PC-3 (cell line): ENCODE results near the gene PPTC7. TPM values are rescaled to one million over a fixed set of nuclear protein-coding genes. Genes with fewer than 3 reads are reported as not detected.

Experiments used
- ATAC-seq: fragments of 200-7000 bp; cut with Tn5 transposase; 2 replicates; pipeline ENCODE4 v1.9.1; 2020; ENCODE audit warnings: mild to moderate bottlenecking, moderate library complexity
- BruUV-seq: library from RNA; stranded (reverse); fragments of 400-500 nt; replicated peaks from 2 replicates; lab custom pipeline; 2021; lab: Mats Ljungman, UMichigan
- CTCF ChIA-PET: fragments of 300-600 bp; sonication (Branson Sonifier 250); formaldehyde crosslinking; loops from one replicate; lab custom pipeline; 2022; ENCODE audit warnings: antibody characterized with exemption; lab: Charles Lee
- POLR2A ChIA-PET: fragments of 300-600 bp; sonication (Branson Sonifier 250); formaldehyde crosslinking; loops from one replicate; lab custom pipeline; 2022; ENCODE audit warnings: antibody characterized with exemption; ENCODE audit not compliant: unreplicated experiment; lab: Charles Lee
- DNase-seq: peaks from one replicate; pipeline ENCODE4 v3.0.0-alpha.2; 2015
- H2AFZ ChIP-seq: fragments of 300-600 bp; sonication (generic); 2 replicates; pipeline ENCODE4 v1.6.0; 2016; ENCODE audit warnings: antibody characterized with exemption, low read length
- H3F3A ChIP-seq: fragments of 300-600 bp; sonication (generic); one replicate; pipeline ENCODE4 v1.6.0; 2017; ENCODE audit warnings: antibody characterized with exemption, low read length, control low read depth, mild to moderate bottlenecking; ENCODE audit not compliant: unreplicated experiment
- H3K27ac ChIP-seq: fragments of 300-600 bp; sonication (generic); 2 replicates; pipeline ENCODE4 v1.5.1; 2016; ENCODE audit warnings: mild to moderate bottlenecking, low read length
- H3K27me3 ChIP-seq: fragments of 300-600 bp; sonication (generic); 2 replicates; pipeline ENCODE4 v1.6.1; 2016; ENCODE audit warnings: low read length, mixed read lengths
- H3K36me3 ChIP-seq: fragments of 300-600 bp; sonication (generic); 2 replicates; pipeline ENCODE4 v1.6.1; 2016; ENCODE audit warnings: low read depth, mixed run types, low read length, mixed read lengths
- H3K4me1 ChIP-seq: fragments of 300-600 bp; sonication (generic); 2 replicates; pipeline ENCODE4 v1.5.1; 2016; ENCODE audit warnings: low read length; ENCODE audit not compliant: insufficient read depth
- H3K4me2 ChIP-seq: fragments of 300-600 bp; sonication (generic); 2 replicates; pipeline ENCODE4 v1.6.0; 2016; ENCODE audit warnings: low read length
- H3K4me3 ChIP-seq: fragments of 300-600 bp; sonication (generic); 2 replicates; pipeline ENCODE4 v1.5.1; 2016; ENCODE audit warnings: mild to moderate bottlenecking, low read length, mixed read lengths
- H3K79me2 ChIP-seq: fragments of 300-600 bp; sonication (generic); 2 replicates; pipeline ENCODE4 v1.6.1; 2017; ENCODE audit warnings: low read length, mixed read lengths
- H3K9ac ChIP-seq: fragments of 300-600 bp; sonication (generic); 2 replicates; pipeline ENCODE4 v1.6.0; 2016; ENCODE audit warnings: mild to moderate bottlenecking, low read length
- H3K9me2 ChIP-seq: fragments of 300-600 bp; sonication (generic); replicated peaks from 2 replicates; pipeline ENCODE4 v1.6.1; 2016; ENCODE audit warnings: mixed run types, low read length, mixed read lengths
- H3K9me3 ChIP-seq: fragments of 300-600 bp; sonication (generic); 2 replicates; pipeline ENCODE4 v1.6.1; 2016; ENCODE audit warnings: low read length, mixed read lengths
- H4K20me1 ChIP-seq: fragments of 300-600 bp; sonication (generic); 2 replicates; pipeline ENCODE4 v1.6.1; 2016; ENCODE audit warnings: low read length, mixed read lengths
- EZH2 ChIP-seq: fragments of 300-600 bp; sonication (generic); IDR thresholded peaks from one replicate; pipeline ENCODE4 v1.6.1; 2017; ENCODE audit warnings: antibody characterized with exemption, mild to moderate bottlenecking, low read length; ENCODE audit not compliant: unreplicated experiment
- EZH2phosphoT487 ChIP-seq: fragments of 300-600 bp; sonication (generic); IDR thresholded peaks from 2 replicates; pipeline ENCODE4 v1.6.1; 2018; ENCODE audit warnings: mild to moderate bottlenecking, antibody characterized with exemption, low read length, borderline replicate concordance
- intact Hi-C: fragments of 100-400 bp; cut with micrococcal nuclease; formaldehyde crosslinking; loops from 2 replicates; pipeline ENCODE4 v1.9.0; 2023
- total RNA-seq: library from RNA; depleted of rRNA; stranded (reverse); fragments of >200 nt; gene quantifications from 2 replicates; pipeline ENCODE4 v1.2.3, GENCODE V29; 2014
- TF ChIP-seq, protein P1 (sequence below): fragments of 300-600 bp; sonication (generic); conservative IDR thresholded peaks from 2 replicates; pipeline ENCODE4 v1.5.1; 2017; ENCODE audit warnings: antibody characterized with exemption, low read depth, mild to moderate bottlenecking, low read length

PPTC7 gene
- total RNA-seq, 1 experiment from 2014 or later = 9.0 TPM

DNA sequence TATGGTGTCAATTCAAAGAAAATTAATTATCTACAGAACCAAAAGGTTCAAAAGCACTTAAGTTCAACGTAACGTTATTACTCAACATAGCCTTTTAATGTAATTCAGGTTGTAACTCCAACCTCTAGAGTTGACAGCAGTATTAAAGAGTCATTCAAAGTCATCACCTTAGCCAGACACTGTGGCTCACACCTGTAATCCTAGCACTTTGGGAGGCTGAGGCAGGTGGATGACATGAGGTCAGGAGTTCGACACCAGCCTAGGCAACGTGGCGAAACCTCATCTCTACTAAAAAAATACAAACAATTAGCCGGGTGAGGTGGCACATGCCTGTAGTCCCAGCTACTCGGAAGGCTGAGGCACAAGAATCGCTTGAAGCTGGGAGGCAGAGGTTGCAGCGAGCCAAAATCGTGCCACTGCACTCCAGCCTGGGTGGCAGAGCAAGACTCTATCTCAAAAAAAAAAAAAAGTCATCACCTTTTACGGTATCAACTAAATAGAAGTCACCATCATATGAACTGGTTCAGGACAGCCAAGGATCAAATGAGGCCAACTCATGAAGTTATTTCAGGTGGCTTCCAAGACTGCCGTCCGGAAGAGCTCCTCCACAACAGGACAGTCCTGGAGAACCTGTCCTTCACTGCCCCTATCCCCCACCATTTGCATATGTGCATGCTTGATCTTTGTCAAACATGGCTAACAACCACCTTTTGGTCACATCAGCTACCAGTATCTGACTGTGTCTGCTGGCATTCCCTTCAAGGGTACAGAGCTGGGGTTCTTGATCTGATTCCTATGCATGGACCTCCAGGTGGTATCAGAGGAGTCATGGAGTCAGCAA, 4.2 kb downstream of the PPTC7 start:
- Histone ChIP-seq H3K27me3 (no peaks in the 10 kb centered on the region), H4K20me1 (peaks cover 28% of the 10 kb centered on the region), H3K27ac (peak overlapping the region; percentile 96), H3K36me3 (no peaks in the 10 kb centered on the region), H3F3A (peaks cover 21% of the 10 kb centered on the region), H3K4me3 (peak overlapping the region; percentile 64), H3K9me3 (no peaks in the 10 kb centered on the region), H3K79me2 (peaks cover 85% of the 10 kb centered on the region), H3K9me2 (no peaks in the 10 kb centered on the region), H3K4me1 (peaks cover 57% of the 10 kb centered on the region), H3K9ac (peak overlapping the region; percentile 90), H2AFZ (no peak overlapping the region), H3K4me2 (peak overlapping the region; percentile 87)
- no TSS peak for BruUV-seq
- ATAC-seq (peak; percentile 6), DNase-seq (no peak)
- POLR2A ChIA-PET = interaction anchor here (0.6 to 1.0 kb wide), 3 partner anchors 13 to 101 kb away, joined by 3 to 4 read pairs (median 3); no protein-coding TSS in a partner anchor
- intact Hi-C loops = loop anchor here (1.0 kb wide), 3 partner anchors 13 to 111 kb away; partner anchors contain the start of genes FAM216A and GPN3
- TF ChIP-seq, protein P1, sequence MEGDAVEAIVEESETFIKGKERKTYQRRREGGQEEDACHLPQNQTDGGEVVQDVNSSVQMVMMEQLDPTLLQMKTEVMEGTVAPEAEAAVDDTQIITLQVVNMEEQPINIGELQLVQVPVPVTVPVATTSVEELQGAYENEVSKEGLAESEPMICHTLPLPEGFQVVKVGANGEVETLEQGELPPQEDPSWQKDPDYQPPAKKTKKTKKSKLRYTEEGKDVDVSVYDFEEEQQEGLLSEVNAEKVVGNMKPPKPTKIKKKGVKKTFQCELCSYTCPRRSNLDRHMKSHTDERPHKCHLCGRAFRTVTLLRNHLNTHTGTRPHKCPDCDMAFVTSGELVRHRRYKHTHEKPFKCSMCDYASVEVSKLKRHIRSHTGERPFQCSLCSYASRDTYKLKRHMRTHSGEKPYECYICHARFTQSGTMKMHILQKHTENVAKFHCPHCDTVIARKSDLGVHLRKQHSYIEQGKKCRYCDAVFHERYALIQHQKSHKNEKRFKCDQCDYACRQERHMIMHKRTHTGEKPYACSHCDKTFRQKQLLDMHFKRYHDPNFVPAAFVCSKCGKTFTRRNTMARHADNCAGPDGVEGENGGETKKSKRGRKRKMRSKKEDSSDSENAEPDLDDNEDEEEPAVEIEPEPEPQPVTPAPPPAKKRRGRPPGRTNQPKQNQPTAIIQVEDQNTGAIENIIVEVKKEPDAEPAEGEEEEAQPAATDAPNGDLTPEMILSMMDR = no peak
- TF ChIP-seq EZH2phosphoT487 (no peak), EZH2 (no peak)
- CTCF ChIA-PET = interaction anchor here (1.9 kb wide), 1 partner anchor 21 kb away, joined by 8 read pairs; no protein-coding TSS in a partner anchor

DNA sequence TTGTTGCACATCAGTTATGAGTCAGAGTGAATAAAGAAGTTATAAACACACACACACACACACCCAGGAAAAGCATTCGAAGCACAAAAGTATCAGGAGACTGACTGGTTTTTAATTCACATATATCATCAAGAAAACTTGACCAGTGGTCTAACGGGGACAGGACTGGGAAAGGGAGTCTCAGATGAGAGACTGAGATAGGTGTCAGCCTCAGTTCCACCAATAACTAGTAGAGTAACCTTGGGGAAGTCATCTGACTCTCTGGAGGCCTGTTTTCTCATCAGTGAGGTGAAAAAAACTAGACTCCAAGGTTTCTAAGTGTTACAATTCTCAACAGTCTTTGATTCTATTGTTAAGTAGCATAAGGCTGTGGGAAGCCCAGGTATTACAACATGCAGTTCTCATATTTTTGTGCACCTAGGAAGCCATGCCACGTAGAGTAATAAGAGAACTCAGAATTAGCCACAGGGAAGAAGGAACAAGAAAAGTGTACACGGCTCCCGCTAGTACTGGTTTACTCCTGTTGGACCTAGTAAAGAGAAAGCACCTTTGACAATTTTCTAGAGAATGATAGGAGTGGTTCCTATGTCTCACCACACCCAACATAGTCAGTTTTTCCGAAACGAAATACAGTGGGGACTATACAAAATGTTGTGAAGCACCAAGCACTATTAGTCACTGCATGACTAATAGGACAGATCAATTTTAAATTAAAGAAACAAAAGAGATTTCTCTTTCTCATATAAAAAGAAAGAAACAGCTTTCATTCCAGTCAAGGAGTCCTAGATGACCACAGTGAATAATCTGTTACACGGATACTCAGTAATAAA, 5.0 kb downstream of the PPTC7 start:
- DNase-seq (peak; percentile 99), ATAC-seq (peak; percentile 70)
- ChIA-PET CTCF (interaction anchor here (1.9 kb wide), 1 partner anchor 22 kb away, joined by 8 read pairs; no protein-coding TSS in a partner anchor), POLR2A (interaction anchor here (0.6 to 1.0 kb wide), 3 partner anchors 12 to 100 kb away, joined by 3 to 4 read pairs (median 3); no protein-coding TSS in a partner anchor)
- intact Hi-C loops = loop anchor here (1.0 kb wide), 3 partner anchors 12 to 110 kb away; partner anchors contain the start of genes FAM216A and GPN3
- H3K9me2 ChIP-seq = no peaks in the 10 kb centered on the region
- TF ChIP-seq EZH2 (no peak), EZH2phosphoT487 (no peak)
- TF ChIP-seq, protein P1 = no peak
- H3K9ac ChIP-seq = peak overlapping the region; percentile 90
- no peak overlapping the region for H2AFZ ChIP-seq
- H3K4me1 ChIP-seq = peaks cover 51% of the 10 kb centered on the region
- TSS peak; percentile 93 for BruUV-seq
- peak overlapping the region; percentile 64 for H3K4me3 ChIP-seq
- no peaks in the 10 kb centered on the region for H3K27me3 ChIP-seq
- peaks cover 4% of the 10 kb centered on the region; the same call in 1 of the 2 replicates for H3K36me3 ChIP-seq
- peak overlapping the region; percentile 96 for H3K27ac ChIP-seq
- peaks cover 93% of the 10 kb centered on the region for H3K79me2 ChIP-seq
- no peaks in the 10 kb centered on the region for H3K9me3 ChIP-seq
- peaks cover 28% of the 10 kb centered on the region for H4K20me1 ChIP-seq
- peaks cover 21% of the 10 kb centered on the region for H3F3A ChIP-seq
- H3K4me2 ChIP-seq = peak overlapping the region; percentile 87
